ENCODE measurements around the gene NR1H4.

NR1H4 gene

GRCh38 chr12:100498141-100498540, 24.5 kb downstream of the NR1H4 start:
- TF ChIP-seq CTCF (IDR thresholded peaks at IDR 0.05): no peak

GRCh38 chr12:100499416-100499815, 25.8 kb downstream of the NR1H4 start:
- no peak for TF ChIP-seq CTCF (IDR thresholded peaks at IDR 0.05)

- no peak for TF ChIP-seq CTCF (IDR thresholded peaks at IDR 0.05)
Measured at GRCh38 chr12:100503228-100503628, 29.6 kb downstream of the NR1H4 start.

GRCh38 chr12:100504804-100505203, 31.1 kb downstream of the NR1H4 start:
- TF ChIP-seq CTCF (IDR thresholded peaks at IDR 0.05): no peak

GRCh38 chr12:100508751-100509150, 35.1 kb downstream of the NR1H4 start:
- no peak for TF ChIP-seq CTCF (IDR thresholded peaks at IDR 0.05)

- no peak for TF ChIP-seq CTCF (IDR thresholded peaks at IDR 0.05)
Measured at GRCh38 chr12:100512692-100513091, 39.0 kb downstream of the NR1H4 start.

GRCh38 chr12:100515968-100516367, 42.3 kb downstream of the NR1H4 start:
- TF ChIP-seq CTCF (IDR thresholded peaks at IDR 0.05): no peak

- no peak for TF ChIP-seq CTCF (IDR thresholded peaks at IDR 0.05)
Measured at GRCh38 chr12:100518376-100518775, 44.7 kb downstream of the NR1H4 start.
